Panc1 (cell line): ENCODE data around the gene RAD9B. TPM values are rescaled to one million over a fixed set of nuclear protein-coding genes. Genes with fewer than 3 reads are reported as not detected.

ENCODE experiments used
- ATAC-seq: fragments of 200-7000 bp; cut with Tn5 transposase; 2 replicates; pipeline ENCODE4 v1.9.1; 2020; ENCODE audit warnings: mild to moderate bottlenecking, moderate library complexity
- BruUV-seq: library from RNA; stranded (reverse); fragments of 400-500 nt; replicated peaks from 2 replicates; lab custom pipeline; 2021; lab: Mats Ljungman, UMichigan
- CTCF ChIA-PET: fragments of 300-600 bp; sonication (Branson Sonifier 250); formaldehyde crosslinking; loops from one replicate; lab custom pipeline; 2022; ENCODE audit warnings: antibody characterized with exemption; lab: Charles Lee
- POLR2A ChIA-PET: fragments of 300-600 bp; sonication (Branson Sonifier 250); formaldehyde crosslinking; loops from one replicate; lab custom pipeline; 2022; ENCODE audit warnings: antibody characterized with exemption; lab: Charles Lee
- DNase-seq: peaks from one replicate; pipeline ENCODE4 v3.0.0-alpha.2; 2010; ENCODE audit warnings: low read depth, low spot score
- H3K27ac ChIP-seq: 2 replicates; pipeline ENCODE4 v1.5.1; 2011; ENCODE audit warnings: mild to moderate bottlenecking, low read length, inconsistent platforms
- H3K27me3 ChIP-seq: fragments of 200-500 bp; sonication (Bioruptor generic); 2 replicates; pipeline ENCODE4 v1.6.0; 2014; ENCODE audit warnings: low read length, inconsistent platforms; ENCODE audit not compliant: control insufficient read depth, insufficient read depth
- H3K36me3 ChIP-seq: fragments of 200-500 bp; sonication (Bioruptor generic); 2 replicates; pipeline ENCODE4 v1.5.1; 2014; ENCODE audit warnings: inconsistent platforms, mild to moderate bottlenecking, low read length, moderate library complexity; ENCODE audit not compliant: control insufficient read depth, insufficient read depth
- H3K4me1 ChIP-seq: 2 replicates; pipeline ENCODE4 v1.5.1; 2011; ENCODE audit warnings: inconsistent platforms, mild to moderate bottlenecking, low read length, moderate library complexity; ENCODE audit not compliant: control insufficient read depth, insufficient read depth
- H3K4me3 ChIP-seq, 2 experiments: 2 replicates each; pipeline ENCODE4 v1.5.1; 2011 to 2012; ENCODE audit warnings: low read depth in 2 of 2, low read length in 2 of 2, mild to moderate bottlenecking in 2 of 2, inconsistent platforms in 1 of 2, moderate library complexity in 1 of 2
- H3K9me3 ChIP-seq: fragments of 200-500 bp; sonication (Bioruptor generic); 2 replicates; pipeline ENCODE4 v1.5.1; 2014; ENCODE audit warnings: low read depth, mild to moderate bottlenecking, inconsistent platforms, low read length, moderate library complexity; ENCODE audit not compliant: control insufficient read depth, insufficient read depth
- POLR2AphosphoS5 ChIP-seq: IDR thresholded peaks from 2 replicates; pipeline ENCODE4 v1.6.1; 2012; ENCODE audit warnings: mild to moderate bottlenecking, low read depth, low read length, moderate library complexity
- SIN3A ChIP-seq: IDR thresholded peaks from 2 replicates; pipeline ENCODE4 v1.6.1; 2012; ENCODE audit warnings: low read depth, mild to moderate bottlenecking, low read length, moderate library complexity, borderline replicate concordance; ENCODE audit not compliant: insufficient read depth
- TCF7L2 ChIP-seq: IDR thresholded peaks from 2 replicates; pipeline ENCODE4 v1.6.1; 2011; ENCODE audit warnings: mild to moderate bottlenecking, low read depth, low read length, inconsistent platforms
- in situ Hi-C: cut with HindIII; loops from 2 replicates; pipeline ENCODE4 v1.10.0; 2016; ENCODE audit warnings: low sequenced_read_pairs, low pct_unique_long_range_greater_than_20kb
- intact Hi-C: fragments of 100-400 bp; cut with micrococcal nuclease; formaldehyde crosslinking; loops from one replicate; pipeline ENCODE4 v1.10.0; 2022; ENCODE audit not compliant: unreplicated experiment
- total RNA-seq: library from RNA; stranded (reverse); gene quantifications from one replicate; pipeline ENCODE4 v1.2.1, GENCODE V29; 2021; ENCODE audit not compliant: unreplicated experiment
- TF ChIP-seq, protein P1 (sequence below), 2 experiments: IDR thresholded peaks; 2 replicates each; pipeline ENCODE4 v1.6.1; 2011 to 2012; ENCODE audit warnings: low read depth in 2 of 2, control low read depth in 1 of 2, low read length in 1 of 2, mild to moderate bottlenecking in 1 of 2, moderate library complexity in 1 of 2; ENCODE audit not compliant: insufficient read depth in 1 of 2
- TF ChIP-seq, protein P2 (sequence below): fragments of 450-650 bp; IDR thresholded peaks from 2 replicates; pipeline ENCODE4 v1.5.1; 2017; ENCODE audit warnings: mild to moderate bottlenecking

Gene RAD9B
- total RNA-seq, 1 experiment from 2014 or later = 0.98 TPM

DNA sequence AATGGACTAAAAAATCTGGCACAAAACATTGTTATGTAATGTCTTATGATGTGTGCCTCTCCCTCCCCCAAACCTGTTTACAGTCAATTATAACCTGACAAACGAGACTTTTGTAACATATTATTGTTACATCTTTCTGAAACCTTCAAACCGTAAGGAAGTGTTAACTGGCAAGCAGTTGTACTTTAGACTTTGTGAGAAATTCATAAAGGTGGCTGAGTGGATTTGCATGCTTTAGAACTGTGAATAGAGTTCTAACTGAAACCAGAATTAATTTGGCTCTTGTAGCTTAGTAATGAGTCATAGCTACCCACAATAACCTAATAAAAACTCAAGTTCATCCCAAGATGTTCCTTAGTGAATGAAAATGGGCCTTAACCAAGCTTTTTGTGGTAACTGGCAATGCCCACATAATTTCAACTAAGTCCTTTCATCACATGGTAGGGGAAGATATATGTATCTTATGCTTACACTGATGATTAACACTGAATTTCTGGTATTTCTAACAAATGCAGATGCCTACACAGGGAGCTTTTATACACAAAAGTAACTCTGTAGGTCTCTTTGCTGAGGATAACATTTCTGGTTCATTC, 29.7 kb downstream of the RAD9B start:
- no peak for TF ChIP-seq TCF7L2
- TF ChIP-seq, protein P1, sequence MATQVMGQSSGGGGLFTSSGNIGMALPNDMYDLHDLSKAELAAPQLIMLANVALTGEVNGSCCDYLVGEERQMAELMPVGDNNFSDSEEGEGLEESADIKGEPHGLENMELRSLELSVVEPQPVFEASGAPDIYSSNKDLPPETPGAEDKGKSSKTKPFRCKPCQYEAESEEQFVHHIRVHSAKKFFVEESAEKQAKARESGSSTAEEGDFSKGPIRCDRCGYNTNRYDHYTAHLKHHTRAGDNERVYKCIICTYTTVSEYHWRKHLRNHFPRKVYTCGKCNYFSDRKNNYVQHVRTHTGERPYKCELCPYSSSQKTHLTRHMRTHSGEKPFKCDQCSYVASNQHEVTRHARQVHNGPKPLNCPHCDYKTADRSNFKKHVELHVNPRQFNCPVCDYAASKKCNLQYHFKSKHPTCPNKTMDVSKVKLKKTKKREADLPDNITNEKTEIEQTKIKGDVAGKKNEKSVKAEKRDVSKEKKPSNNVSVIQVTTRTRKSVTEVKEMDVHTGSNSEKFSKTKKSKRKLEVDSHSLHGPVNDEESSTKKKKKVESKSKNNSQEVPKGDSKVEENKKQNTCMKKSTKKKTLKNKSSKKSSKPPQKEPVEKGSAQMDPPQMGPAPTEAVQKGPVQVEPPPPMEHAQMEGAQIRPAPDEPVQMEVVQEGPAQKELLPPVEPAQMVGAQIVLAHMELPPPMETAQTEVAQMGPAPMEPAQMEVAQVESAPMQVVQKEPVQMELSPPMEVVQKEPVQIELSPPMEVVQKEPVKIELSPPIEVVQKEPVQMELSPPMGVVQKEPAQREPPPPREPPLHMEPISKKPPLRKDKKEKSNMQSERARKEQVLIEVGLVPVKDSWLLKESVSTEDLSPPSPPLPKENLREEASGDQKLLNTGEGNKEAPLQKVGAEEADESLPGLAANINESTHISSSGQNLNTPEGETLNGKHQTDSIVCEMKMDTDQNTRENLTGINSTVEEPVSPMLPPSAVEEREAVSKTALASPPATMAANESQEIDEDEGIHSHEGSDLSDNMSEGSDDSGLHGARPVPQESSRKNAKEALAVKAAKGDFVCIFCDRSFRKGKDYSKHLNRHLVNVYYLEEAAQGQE (IDR thresholded peaks at IDR 0.05; ENCODE audit: insufficient read depth in 1 of 2, low read depth in 2 of 2, low read length in 1 of 2) = no peak
- TF ChIP-seq SIN3A = no peak
- no peak for TF ChIP-seq POLR2AphosphoS5
- TF ChIP-seq, protein P2, sequence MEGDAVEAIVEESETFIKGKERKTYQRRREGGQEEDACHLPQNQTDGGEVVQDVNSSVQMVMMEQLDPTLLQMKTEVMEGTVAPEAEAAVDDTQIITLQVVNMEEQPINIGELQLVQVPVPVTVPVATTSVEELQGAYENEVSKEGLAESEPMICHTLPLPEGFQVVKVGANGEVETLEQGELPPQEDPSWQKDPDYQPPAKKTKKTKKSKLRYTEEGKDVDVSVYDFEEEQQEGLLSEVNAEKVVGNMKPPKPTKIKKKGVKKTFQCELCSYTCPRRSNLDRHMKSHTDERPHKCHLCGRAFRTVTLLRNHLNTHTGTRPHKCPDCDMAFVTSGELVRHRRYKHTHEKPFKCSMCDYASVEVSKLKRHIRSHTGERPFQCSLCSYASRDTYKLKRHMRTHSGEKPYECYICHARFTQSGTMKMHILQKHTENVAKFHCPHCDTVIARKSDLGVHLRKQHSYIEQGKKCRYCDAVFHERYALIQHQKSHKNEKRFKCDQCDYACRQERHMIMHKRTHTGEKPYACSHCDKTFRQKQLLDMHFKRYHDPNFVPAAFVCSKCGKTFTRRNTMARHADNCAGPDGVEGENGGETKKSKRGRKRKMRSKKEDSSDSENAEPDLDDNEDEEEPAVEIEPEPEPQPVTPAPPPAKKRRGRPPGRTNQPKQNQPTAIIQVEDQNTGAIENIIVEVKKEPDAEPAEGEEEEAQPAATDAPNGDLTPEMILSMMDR = no peak
- in situ Hi-C loops (no loop called here), intact Hi-C loops (no loop called here)
- Histone ChIP-seq H3K36me3 (peaks cover 6% of the 10 kb centered on the region; the same call in 1 of the 2 replicates), H3K4me3 (no peak overlapping the region), H3K27ac (no peak overlapping the region), H3K27me3 (no peaks in the 10 kb centered on the region), H3K4me1 (no peaks in the 10 kb centered on the region), H3K9me3 (no peaks in the 10 kb centered on the region)
- no TSS peak for BruUV-seq
- ChIA-PET CTCF (no interaction called here), POLR2A (no interaction called here)
- no peak for ATAC-seq
- no peak for DNase-seq

DNA sequence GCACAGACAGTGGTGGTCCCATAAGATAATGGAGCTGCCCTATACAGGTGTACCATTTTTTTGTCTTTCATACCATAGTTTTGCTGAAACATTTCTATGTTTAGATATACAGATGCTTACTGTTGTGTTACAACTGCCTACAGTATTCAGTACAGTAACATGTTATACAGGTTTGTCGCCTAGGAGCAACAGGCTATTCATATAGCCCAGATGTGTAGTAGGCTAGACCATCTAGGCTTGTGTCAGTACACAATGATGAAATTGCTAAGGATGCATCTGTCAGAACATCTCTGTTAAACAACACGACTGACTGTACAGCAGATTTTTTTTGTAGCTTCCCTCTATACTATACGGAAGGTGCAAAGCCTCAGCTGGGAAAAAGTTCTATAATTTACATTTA, 30.5 kb downstream of the RAD9B start:
- Histone ChIP-seq H3K27ac (no peak overlapping the region), H3K9me3 (no peaks in the 10 kb centered on the region), H3K4me1 (no peaks in the 10 kb centered on the region), H3K36me3 (peaks cover 8% of the 10 kb centered on the region; the same call in 1 of the 2 replicates), H3K4me3 (no peak overlapping the region), H3K27me3 (no peaks in the 10 kb centered on the region)
- intact Hi-C loops = no loop called here
- DNase-seq (no peak), ATAC-seq (no peak)
- ChIA-PET POLR2A (no interaction called here), CTCF (no interaction called here)
- TF ChIP-seq, protein P2 = no peak
- TF ChIP-seq POLR2AphosphoS5 (no peak), SIN3A (no peak), TCF7L2 (no peak)
- TF ChIP-seq, protein P1 (IDR thresholded peaks at IDR 0.05; ENCODE audit: insufficient read depth in 1 of 2, low read depth in 2 of 2, low read length in 1 of 2) = no peak
- BruUV-seq = no TSS peak
- in situ Hi-C loops = no loop called here
